Kasumi-1 (cell line): ENCODE results near the gene DDO.

Experiments
- DNase-seq, 2 experiments: peaks; one replicate each; lab custom pipeline; 2025; lab: John Stamatoyannopoulos, UW

Gene DDO

DNA sequence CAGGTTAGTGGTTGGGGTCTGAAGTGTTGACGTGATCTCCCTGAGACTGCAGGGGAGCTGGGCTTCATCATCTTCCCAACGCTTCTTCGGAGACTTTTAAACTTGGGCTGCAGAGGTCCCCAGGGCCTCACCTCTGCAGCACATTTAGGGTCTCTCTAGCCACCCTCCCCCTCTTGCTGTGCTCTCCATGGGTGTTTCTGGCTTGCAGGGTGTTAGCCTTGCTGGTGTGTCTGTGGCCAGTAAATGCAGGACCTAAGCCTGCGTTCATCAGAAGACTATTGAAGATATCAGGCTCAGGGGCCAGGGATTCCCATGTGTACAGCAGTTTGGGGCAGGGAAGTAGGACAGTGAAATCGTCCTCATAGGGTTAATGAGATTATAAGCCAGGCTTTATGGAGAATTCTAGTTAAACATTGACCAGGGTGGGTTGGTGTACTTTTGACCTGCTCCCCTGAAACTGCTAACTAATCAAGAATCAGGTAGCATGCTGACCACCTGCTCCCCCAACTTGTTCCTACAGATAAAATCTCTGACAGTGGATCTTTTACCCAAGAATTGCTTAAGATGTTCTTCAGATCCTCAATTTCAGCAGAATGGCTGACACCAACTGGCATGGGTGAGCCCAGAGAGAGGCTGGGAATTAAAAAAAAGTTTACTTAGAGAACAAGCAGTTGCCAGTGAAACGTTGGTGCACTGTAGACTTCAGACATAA lies 3.8 kb upstream of the DDO start:
- no peak for DNase-seq

DNA sequence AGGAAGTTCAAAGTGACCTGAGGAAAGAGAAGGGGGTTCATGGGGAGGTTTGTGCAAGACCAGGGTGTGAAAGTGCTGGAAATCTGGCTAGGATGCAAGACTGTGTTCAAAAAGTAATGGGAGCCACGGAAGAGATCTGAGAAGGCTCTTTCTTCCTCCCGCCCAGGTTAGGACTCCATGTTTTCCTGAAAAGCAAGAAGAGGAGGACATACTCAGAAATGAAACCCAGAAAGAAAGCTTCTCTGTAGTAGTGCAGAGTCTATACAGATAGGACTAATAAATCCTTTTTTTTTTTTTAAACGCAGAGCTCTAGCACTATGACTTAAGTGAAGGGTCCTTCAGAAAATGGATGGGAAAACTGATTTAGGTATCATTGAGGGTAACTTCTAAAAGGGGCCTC lies 3.2 kb upstream of the DDO start:
- DNase-seq: no peak

DNA sequence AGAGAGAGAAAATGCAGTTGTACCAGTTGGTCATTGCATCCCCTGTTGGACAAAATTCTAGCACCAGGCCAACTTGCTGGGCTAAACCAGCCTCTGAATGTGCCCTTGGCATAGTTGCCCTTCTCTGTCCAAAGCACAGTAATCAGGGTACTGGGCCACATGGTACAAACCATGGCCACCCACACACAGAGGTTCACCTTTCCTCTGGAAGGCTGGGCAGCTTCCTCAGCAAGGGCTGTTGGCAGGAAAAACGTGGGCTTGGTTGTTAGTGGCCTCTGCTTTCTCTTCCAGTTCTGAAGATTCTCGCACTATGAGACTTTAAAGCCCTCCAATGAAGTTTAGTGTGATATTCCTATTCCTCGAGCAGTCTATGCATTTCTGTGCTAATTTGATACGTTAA lies 706 bp downstream of the DDO start:
- no peak for DNase-seq

DNA sequence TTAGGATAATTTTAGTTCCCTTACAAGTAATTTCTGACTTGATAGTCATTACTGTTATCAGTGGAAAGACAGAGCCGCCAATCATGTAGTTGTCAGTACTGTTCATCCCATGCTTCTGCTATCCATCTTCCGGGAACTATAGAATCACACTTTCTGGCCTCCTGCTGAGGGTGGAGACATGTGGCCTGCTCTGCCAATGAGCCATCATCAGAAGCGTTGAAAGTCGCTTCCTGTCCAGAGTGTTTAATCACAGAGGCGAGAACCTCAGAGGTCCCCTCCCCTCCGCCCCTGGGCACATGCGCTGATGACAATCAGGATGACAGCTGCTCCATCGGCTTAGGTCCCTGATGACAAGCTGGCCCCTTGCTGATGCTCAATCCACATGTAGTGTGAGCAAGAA lies 3.0 kb downstream of the DDO start:
- DNase-seq: no peak

DNA sequence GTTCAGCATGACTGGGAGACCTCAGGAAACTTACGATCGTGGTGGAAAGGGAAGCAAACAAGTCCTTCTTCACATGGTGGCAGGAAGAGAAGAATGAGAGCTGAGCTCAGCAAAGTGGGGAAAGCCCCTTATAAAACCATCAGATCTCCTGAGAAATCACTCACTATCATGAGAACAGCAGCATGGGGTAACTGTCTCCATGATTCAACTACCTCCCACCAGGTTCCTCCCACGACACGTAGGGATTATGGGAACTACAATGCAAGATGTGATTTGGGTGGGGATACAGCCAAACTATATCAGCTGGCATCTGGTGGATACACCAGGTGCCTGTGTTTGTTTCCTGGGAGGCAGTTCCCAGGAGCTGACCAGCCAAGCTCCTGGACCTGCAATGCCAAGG lies 4.9 kb downstream of the DDO start:
- DNase-seq: no peak

DNA sequence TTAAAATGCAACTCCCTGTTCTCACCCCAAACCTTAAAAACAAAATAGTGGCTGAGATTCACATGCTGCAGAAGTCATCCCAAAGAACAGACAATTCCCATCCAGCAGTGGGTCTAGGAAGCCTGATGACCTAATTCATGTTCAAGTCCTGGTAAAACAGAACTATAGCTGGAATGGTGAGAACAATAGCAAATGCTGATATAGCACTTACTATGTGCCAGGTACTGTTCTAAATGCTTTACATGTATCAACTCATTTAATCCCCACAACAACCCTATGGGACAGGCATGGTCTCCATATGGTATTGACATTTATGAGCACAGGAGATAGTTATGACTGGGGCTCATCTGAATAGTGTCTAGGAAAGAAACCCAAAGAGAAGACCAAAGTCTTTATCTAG lies 5.6 kb downstream of the DDO start:
- no peak for DNase-seq

DNA sequence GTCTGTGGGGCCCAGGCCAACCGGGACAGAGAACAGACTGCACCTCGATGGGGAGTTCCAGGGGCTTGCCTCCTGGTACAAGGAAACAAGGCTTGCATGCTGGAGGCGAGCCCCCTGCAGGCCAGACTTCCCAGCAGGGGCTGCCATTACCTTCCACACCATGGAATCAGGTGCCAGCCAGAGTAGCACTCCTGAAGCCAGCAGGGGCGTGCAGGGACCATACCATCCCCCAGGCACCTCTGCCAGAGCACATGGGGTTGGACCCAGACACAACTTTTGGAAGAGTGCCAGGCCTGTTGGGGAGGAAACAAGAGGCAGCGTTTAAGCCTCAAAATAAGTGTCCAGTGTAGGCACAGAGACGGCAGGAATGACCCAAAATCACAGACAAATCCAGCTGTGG lies 6.5 kb downstream of the DDO start:
- no peak for DNase-seq

DNA sequence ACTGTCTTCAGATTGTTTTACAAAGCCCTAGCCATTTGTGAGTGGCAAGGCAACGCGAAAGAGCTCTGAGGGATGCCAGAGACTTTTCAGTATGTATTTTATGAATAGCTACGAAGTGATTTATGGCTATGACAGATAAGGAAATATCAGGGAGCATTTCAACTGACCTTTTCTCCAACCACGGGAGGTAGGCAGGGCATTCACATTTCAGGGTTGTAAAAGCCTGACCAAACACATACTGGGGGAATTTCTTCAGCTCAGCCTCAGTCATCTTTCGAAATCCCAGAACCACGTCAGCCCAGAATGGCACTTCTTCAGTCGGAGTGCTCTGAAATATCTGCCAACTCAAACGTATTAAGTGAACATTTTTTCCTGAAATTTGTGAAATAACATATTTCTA lies 10.8 kb downstream of the DDO start:
- no peak for DNase-seq

DNA sequence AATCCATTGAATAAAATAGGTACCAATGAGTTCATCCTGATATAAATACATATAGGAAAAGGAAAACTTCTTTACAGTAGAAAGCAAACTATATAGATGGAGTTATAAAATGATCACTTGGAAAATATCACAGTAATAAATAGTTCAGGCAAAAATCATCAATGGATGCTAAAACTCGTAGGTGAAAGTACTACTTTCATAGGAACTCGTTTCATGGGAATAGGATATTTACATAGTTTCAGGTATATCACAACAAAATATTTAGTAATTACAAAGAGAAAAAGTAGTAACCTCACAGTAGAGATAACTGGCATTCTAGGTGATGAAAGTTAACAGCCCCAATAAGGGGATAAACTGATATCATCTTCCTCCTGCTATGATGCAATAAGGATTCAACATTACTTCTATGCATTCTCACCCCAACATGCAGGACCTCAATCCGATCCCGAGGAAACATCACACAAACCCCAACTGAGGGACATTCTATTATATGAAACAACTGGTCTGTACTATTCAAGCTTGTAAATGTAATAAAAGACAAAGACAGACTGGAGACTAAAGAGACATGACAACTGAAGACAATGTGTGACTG lies 13.7 kb downstream of the DDO start:
- DNase-seq: no peak

DNA sequence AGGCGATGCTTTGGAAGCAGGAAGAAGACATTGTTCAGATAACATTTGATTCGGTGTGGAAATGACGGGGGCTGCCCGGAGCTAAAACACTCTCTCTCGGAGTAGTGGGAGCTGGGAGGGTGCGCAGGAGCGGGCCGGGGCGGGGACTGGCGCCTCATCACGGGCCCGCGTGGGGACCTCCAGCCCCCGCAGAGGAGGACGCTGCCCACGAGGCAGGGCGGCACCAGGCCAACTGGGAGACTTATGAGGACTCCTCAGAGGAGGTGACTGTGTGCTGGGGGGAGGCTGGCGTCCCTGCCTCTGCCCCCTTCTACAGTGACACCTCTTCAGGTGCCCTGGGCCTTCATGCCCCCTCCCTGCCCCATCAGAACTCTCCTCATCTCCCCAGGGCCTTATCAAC lies 15.2 kb downstream of the DDO start:
- DNase-seq: no peak

DNA sequence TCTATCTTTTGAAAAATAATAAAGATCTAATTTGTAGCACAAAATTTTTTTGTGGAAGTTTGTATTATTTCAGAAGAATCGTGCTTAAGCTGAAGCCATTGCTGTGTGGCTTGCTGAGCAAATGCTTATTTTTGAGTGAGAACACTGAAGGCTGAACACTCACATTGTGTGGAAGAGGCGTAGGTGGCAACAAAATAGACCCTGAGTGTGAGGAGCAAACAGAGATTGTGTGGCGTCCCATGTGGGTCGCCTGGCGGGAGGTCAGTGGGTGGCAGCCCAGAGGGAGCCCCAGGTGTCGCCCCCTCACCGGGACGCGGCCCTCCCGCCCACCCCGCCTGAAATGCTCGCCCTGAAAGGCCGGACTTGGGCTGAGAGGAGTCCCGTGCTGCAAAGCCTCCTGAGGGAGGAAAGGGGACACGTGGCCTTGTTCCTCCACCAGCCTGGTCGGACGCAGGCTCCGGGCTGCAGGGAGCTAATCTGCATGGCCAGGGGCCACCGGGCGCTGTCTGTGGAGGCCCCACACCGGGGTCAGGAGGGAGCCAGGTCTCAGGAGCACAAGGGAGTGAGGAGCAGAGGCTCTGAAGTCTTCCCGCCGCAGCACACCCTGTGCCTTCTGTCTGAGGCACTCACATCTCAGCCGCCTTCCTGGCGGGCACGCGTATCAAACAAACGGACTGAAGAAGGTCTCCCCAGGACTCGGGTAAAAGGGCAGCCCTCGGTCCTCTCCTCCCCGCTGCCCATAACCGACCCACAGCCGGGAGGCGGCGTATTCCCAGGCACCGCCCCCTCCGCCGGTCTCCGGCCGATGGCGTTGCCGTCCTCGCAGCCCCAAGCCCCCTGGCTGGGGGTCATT lies 15.9 kb downstream of the DDO start:
- DNase-seq: no peak

DNA sequence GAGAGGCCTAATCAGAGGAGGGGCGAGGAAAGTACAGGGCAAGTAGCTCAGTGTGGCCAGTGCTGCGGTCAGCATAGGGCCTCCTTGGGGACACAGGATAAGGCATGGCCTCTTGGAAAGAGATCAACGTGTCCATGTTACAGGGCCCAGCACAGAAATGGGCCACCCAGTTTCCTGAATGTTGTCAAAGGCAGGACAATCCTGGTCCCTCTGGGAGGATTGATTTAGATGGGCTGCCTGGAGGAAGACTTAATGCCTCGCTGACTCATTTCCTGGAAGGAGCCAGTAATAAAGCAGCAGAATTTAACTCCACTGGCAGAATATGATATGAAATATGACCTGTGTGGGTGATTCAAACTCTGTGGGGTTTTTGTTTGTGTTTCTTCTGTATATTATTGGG lies 16.6 kb downstream of the DDO start:
- no peak for DNase-seq

DNA sequence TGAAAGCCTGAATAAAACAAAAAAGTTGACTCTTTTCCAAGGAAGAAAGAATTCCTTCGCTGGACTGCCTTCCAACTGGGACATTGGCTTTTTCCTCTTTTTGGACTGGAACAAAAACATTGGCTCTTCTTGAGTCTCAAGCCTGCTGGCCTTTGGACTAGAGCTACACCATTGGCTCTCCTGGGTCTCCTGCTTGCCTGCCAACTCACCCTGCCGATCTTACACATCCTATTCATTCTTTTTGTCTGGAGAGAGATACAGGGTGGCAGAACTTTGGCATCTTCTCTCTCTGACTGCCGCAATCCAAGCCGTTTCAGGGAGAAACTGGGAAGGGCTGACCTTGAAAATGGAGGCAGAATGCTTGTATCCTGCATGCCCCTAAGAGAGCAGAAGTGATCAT lies 20.2 kb downstream of the DDO start:
- DNase-seq: no peak

DNA sequence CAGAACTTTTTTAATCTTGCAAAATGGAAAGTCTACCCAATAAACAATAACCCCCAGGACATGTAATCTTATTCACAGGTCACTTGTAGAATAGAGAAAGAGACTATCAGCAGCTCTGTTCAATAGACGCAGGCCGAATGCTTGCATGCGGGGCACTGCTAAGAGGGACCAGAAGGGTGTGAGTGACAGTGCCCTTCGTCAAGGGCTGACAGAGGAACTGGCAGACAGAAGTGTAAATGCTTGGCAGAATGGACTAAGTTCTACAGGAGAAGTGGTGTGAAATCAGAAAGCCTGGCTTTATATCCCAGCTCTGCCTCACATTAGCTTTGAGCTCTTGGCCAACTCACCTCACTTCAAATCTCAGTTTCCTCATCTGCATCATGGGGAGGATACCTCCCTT lies 21.0 kb downstream of the DDO start:
- no peak for DNase-seq

DNA sequence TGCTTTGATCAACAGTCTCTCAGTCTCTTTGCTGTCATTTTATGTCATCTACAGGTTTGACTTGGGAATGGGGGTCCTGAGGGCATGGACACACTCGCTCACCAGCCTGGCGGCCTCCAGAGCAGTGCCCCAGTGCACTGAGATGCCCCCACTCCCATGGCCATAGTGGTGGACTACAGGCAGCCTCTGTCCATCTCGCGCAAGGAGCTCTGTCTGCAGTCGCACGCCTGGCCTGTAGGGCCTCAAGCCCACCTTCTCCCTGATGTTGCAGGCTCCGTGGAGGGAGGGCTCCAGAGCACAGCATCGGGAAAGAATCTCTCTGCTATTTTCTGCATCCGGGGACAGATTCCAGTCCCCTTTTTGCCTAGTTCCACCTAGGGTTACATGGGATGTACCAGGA lies 22.6 kb downstream of the DDO start:
- DNase-seq: no peak

DNA sequence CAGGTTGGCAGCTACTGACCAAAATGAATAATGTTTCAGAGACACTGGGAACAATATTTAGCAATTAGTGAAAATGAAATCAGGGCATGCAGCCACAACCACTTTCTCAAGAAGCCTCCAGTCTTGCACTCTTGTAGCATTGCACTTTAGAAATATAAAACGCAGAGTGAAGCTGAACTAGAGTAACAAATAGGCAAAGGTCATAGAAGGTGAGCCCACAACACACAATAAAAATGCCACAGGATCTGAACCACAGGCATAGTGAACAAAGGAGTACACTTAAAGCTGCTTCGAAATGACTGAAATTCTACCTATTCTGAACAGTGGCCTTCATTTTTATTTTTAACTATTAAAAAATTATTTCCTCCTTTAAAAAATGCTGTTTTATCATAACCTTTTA lies 25.0 kb downstream of the DDO start:
- no peak for DNase-seq

DNA sequence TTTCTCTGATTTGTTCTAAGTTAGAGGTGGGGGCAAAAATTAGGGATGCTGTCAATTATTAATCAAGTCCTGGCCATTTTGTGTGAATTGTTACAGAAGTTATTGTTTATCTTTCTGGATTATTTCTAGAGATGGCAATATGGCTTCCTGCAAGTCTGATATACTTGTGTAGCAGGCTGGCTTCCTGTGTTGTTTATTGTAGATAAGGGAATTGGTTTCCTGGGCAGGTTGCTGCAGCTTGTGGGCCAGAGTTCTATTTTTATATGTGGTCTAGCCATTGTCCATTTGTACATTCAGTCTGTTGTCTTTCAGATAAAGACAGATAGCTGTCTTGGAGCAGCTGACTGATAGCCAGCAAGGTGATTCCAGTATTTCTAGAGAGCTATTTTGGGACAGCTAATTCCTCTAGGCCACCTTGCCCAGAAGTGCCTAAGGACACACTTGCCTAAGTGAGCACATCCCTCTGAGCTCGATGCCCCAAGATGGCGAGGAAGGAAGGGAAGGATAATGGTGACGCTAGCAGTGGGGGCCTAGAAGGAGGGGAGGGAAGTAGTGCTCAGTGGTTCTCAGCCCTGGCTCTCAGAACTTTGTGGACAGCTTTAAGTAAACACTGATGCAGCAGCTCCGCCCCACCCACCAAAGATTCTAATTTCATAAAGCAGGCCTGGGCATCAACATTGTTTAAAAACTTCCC lies 25.5 kb downstream of the DDO start:
- DNase-seq: peak in 1 of 2 experiments; percentile 25

DNA sequence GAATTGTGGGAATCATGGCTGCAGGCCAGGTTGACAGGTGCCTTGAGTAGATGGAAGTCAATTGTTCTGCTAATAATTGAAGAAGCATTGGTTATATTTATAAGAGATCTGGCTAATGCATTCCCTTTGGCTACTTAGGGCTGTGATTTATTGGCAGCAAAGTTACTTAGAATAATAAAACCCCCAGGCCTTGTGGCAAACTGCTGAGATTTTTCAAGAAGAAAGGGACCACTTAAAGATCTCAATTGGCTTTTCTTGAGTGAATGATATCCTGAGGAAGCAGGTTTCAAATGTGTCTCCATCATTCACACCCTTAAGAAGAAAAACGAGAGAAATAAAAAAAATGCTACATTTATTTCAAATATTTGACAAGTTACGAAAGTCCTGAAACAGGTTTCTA lies 27.4 kb downstream of the DDO start:
- DNase-seq: no peak

DNA sequence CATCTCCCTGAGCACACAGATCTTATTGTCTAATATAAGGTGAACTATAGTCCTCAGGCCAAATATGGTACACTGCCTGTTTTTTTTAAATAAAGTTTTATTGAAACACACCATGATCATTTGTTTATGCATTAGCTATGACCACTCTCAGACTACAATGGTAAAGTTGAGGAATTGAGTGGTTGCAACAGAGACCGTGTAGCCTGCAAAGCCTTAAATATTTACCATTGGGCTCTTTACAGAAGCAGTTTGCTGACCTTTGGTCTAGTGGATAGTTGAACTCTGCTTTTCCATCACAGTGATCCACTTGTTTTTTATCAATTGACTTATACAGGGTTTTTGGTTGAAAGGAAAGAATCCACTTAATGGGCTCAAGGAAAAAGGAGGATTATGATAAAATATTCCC lies 29.9 kb downstream of the DDO start:
- no peak for DNase-seq

DNA sequence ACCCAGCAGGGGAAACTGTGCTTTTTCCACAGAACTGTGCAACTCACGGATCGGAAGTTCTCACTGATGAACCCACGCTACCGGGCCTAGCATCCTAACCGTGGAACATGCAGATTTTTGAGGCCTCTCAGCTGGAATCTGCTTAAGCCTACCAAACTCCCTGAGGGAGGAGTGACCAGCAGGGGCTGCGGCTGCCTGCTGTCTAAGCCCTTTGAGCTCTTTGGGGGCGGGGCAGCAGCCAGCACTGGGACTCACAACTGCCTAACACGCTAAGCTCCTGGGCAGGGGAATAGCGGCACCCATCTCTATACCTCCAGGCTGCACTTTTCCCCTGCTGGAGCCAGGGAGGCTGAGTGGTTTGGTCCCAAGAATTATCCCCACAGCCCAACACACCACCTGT lies 36.8 kb downstream of the DDO start:
- no peak for DNase-seq

DNA sequence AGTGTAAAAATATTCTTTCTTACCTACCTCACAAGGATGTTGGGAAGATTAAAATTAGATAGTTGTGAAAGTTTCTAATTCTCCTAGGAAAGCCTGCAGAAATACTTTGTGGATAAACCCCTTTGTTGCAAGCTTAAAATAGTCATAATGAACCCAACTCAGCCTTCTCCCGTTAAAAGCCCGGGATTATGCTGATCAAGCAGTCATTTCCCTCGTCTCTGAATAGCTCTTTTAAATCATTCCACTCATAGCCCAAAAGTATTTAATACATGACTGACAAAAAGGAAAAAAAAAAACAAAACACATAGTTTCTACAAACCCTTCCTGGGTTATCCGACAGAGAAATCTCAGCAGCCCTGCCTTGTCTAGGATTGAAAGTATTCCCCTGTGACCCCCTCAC lies 46.3 kb downstream of the DDO start:
- DNase-seq: no peak

DNA sequence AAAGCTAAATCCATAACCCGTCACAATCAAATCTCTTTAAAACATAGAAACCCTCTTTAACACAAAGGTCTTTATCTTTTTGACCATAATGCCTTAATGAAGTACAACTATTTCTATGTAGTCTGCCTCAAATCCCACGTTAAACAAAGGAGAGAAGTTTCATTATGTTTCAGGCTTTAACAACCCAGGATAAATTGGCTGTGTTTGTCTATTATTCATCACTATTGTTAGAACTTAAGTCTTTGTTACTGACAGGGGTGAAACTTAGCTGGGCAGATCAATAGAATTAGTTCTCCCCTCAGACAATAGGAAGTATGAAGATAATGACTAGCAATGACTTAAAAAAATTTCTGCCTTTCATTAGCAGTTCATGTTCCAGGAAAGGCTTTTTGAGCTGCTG lies 47.1 kb downstream of the DDO start:
- no peak for DNase-seq

DNA sequence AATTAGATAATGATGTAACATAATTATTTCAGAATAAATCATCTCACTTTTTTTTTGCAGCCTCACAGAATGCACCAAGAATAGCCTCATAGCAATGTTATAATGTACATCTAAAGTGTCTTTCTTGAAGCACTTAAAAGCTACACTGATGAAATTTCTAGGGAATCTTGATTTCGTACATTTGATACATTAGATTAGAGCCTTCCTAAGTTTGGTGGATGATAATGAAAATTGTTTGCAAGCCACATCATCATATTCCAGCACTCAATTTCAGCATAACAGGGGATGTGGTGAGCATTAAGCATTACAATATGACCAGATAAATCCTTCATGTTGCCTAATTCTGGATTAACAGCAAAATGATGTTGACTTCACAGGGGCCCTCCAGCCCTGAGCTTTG lies 47.5 kb downstream of the DDO start:
- no peak for DNase-seq
